ENCODE data around the gene CCL28.
"Not testable (repeated sequence)": the region's sequence is repeated elsewhere in the genome, so short reads cannot be mapped to it uniquely, and the experiment has no call there.

CCL28 gene

DNA sequence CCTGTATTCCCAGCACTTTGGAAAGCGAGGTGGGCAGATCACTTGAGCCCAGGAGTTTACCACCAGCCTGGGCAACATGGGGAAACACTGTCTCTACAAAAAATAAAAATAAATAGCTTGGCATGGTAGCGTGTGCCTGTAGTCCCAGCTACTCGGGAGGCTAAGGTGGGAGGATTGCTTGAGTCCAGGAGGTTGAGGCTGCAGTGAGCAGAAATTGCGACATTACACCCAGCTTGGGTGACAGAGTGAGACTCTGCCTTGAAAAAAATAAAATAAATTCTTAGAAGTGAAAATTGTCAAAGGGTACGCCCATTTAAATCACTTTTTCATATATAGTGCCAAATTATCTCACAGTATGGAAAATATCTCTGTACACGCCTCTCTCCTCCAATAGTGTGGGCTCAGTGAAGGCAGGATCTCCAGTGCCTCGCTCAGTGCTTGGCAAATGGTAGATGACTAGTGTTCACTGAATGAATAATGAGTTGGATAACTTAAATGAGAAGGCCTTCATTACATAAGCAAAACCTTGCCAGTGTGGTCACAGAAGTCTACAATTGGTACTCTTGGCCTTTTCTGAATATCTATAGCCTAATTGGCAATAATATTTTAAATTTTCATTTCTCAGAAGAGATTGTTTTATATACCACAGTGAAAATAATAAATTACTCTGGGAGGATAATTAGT, 9.4 kb upstream of the CCL28 start:
- no peak overlapping the region for H3K27ac Mint-ChIP-seq (ENCODE audit: low read depth)
- no peak for ATAC-seq (replicated peaks; ENCODE audit: extremely low read depth, poor library complexity, severe bottlenecking)
- peaks cover 27% of the 10 kb centered on the region for H3K27me3 Mint-ChIP-seq
- DNase-seq (ENCODE audit: low spot score in 2 of 2) = no peak
- peaks cover 6% of the 10 kb centered on the region for H3K36me3 Mint-ChIP-seq (ENCODE audit: insufficient read depth)
- no peak overlapping the region for H3K4me3 Mint-ChIP-seq
- no peaks in the 10 kb centered on the region for H3K9me3 Mint-ChIP-seq
- H3K4me1 Mint-ChIP-seq = no peaks in the 10 kb centered on the region

GRCh38 chr5:43420241-43420640, 8.1 kb upstream of the CCL28 start:
- H3K4me3 Mint-ChIP-seq = no peak overlapping the region
- H3K4me1 Mint-ChIP-seq = no peaks in the 10 kb centered on the region
- ATAC-seq (replicated peaks; ENCODE audit: extremely low read depth, poor library complexity, severe bottlenecking) (no peak), DNase-seq (ENCODE audit: low spot score in 2 of 2) (no peak)
- peaks cover 6% of the 10 kb centered on the region for H3K36me3 Mint-ChIP-seq (ENCODE audit: insufficient read depth)
- H3K27ac Mint-ChIP-seq (ENCODE audit: low read depth) = no peak overlapping the region
- peaks cover 27% of the 10 kb centered on the region for H3K27me3 Mint-ChIP-seq
- H3K9me3 Mint-ChIP-seq = no peaks in the 10 kb centered on the region

DNA sequence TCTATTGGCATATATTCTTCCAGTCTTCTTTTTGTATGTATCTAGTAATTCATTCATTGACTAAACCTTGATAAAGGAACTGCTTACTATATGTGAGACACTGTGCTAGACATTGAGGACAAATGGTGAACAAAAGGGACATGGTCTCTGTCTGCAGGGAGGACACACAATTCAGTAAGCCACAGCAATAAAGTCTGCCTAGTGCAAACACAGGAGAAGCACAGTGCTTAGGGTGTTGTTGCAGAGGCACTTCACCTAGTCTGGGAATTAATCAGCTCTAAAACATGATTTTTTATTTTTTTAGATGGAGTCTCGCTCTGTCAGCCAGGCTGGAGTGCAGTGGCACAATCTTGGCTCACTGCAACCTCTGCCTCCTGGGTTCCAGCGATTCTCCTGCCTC, 6.4 kb upstream of the CCL28 start:
- H3K36me3 Mint-ChIP-seq (ENCODE audit: insufficient read depth) = peaks cover 5% of the 10 kb centered on the region
- DNase-seq (ENCODE audit: low spot score in 2 of 2) (no peak), ATAC-seq (replicated peaks; ENCODE audit: extremely low read depth, poor library complexity, severe bottlenecking) (no peak)
- no peak overlapping the region for H3K27ac Mint-ChIP-seq (ENCODE audit: low read depth)
- no peaks in the 10 kb centered on the region for H3K9me3 Mint-ChIP-seq
- no peaks in the 10 kb centered on the region for H3K4me1 Mint-ChIP-seq
- H3K4me3 Mint-ChIP-seq = no peak overlapping the region
- peaks cover 27% of the 10 kb centered on the region for H3K27me3 Mint-ChIP-seq

GRCh38 chr5:43416803-43417394, 4.7 kb upstream of the CCL28 start:
- Mint-ChIP-seq H3K4me3 (no peak overlapping the region), H3K9me3 (no peaks in the 10 kb centered on the region), H3K27ac (ENCODE audit: low read depth) (no peak overlapping the region), H3K27me3 (peaks cover 16% of the 10 kb centered on the region), H3K36me3 (ENCODE audit: insufficient read depth) (peaks cover 5% of the 10 kb centered on the region), H3K4me1 (no peaks in the 10 kb centered on the region)
- DNase-seq (ENCODE audit: low spot score in 2 of 2) = no peak
- no peak for ATAC-seq (replicated peaks; ENCODE audit: extremely low read depth, poor library complexity, severe bottlenecking)

- Mint-ChIP-seq H3K4me3 (no peak overlapping the region), H3K27me3 (peaks cover 9% of the 10 kb centered on the region), H3K4me1 (no peaks in the 10 kb centered on the region), H3K9me3 (no peaks in the 10 kb centered on the region), H3K27ac (ENCODE audit: low read depth) (no peak overlapping the region), H3K36me3 (ENCODE audit: insufficient read depth) (peaks cover 5% of the 10 kb centered on the region)
- ATAC-seq (replicated peaks; ENCODE audit: extremely low read depth, poor library complexity, severe bottlenecking) (no peak), DNase-seq (ENCODE audit: low spot score in 2 of 2) (no peak)
Measured at GRCh38 chr5:43415935-43416802, 4.0 kb upstream of the CCL28 start.

GRCh38 chr5:43413966-43414365, 1.8 kb upstream of the CCL28 start:
- no peak overlapping the region for H3K4me3 Mint-ChIP-seq
- ATAC-seq (replicated peaks; ENCODE audit: extremely low read depth, poor library complexity, severe bottlenecking) = no peak
- H3K9me3 Mint-ChIP-seq = no peaks in the 10 kb centered on the region
- H3K27ac Mint-ChIP-seq (ENCODE audit: low read depth) = no peak overlapping the region
- H3K27me3 Mint-ChIP-seq = peaks cover 9% of the 10 kb centered on the region
- peaks cover 2% of the 10 kb centered on the region for H3K36me3 Mint-ChIP-seq (ENCODE audit: insufficient read depth)
- no peaks in the 10 kb centered on the region for H3K4me1 Mint-ChIP-seq
- DNase-seq (ENCODE audit: low spot score in 2 of 2) = no peak

DNA sequence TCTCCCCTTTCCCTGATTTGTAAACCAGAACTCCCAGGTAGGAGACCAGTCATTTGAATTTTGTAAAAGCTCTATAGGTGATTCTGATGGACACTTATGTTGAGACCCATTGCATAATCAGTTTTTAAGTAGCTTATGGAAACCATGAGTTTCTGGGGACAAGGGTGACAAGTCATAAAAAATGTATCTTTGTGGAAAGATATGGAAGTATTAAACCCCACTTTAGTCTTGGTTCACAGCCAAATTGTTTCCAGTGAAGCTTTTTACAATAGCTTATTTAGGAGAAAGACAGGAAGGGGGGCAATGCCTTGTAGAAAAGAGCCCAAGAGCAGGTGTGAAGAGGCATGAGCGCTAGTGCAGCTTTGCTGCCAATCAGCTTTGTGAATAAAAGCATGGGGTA, 453 bp upstream of the CCL28 start:
- no peak overlapping the region for H3K27ac Mint-ChIP-seq (ENCODE audit: low read depth)
- H3K36me3 Mint-ChIP-seq (ENCODE audit: insufficient read depth) = no peaks in the 10 kb centered on the region
- H3K27me3 Mint-ChIP-seq = peaks cover 9% of the 10 kb centered on the region
- H3K4me3 Mint-ChIP-seq = no peak overlapping the region
- H3K9me3 Mint-ChIP-seq = no peaks in the 10 kb centered on the region
- ATAC-seq (replicated peaks; ENCODE audit: extremely low read depth, poor library complexity, severe bottlenecking) (no peak), DNase-seq (ENCODE audit: low spot score in 2 of 2) (no peak)
- H3K4me1 Mint-ChIP-seq = no peaks in the 10 kb centered on the region

DNA sequence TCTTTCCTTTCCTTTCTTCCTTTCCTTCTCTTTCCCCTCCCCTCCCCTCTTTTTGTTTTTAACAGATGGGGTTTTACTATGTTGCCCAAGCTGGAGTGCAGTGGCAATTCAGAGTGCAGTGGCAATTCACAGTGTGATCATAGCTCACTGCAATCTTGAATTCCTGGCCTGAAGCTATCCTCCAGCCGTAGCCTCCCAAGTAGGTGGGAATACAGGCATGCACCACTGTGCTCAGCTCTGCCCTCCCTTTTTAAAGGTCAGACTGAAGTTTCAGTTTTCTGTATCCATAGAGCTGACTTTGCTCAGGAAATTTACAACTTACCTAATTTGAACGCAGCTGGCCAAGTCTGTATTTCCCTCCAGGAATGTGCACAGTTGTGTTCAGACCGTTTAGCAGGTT, 696 bp downstream of the CCL28 start:
- Mint-ChIP-seq H3K27me3 (no peaks in the 10 kb centered on the region), H3K36me3 (ENCODE audit: insufficient read depth) (no peaks in the 10 kb centered on the region), H3K9me3 (no peaks in the 10 kb centered on the region), H3K4me3 (no peak overlapping the region), H3K27ac (ENCODE audit: low read depth) (no peak overlapping the region), H3K4me1 (no peaks in the 10 kb centered on the region)
- ATAC-seq (replicated peaks; ENCODE audit: extremely low read depth, poor library complexity, severe bottlenecking) (no peak), DNase-seq (ENCODE audit: low spot score in 2 of 2) (no peak)

DNA sequence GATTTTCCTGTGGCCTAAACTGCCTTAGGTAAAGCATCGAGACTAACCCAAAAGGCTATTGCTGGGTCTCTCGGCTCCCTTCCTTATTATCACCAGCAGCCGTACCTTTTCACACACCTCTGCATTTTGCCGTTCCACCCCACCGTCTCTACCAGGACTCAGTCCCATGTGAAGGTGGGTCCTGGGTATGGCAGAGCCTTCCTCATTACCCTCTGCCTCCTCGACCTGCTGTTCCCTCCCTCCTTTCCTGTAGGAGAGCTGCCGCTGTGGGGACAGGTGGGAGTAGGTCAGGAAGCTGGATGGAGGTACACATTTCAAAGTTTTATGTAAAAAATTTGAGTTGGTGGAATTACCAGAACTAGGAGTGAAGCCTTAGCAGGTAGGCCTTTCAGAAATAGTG, 1.8 kb downstream of the CCL28 start:
- H3K4me3 Mint-ChIP-seq = no peak overlapping the region
- no peaks in the 10 kb centered on the region for H3K4me1 Mint-ChIP-seq
- DNase-seq (ENCODE audit: low spot score in 2 of 2) (no peak), ATAC-seq (replicated peaks; ENCODE audit: extremely low read depth, poor library complexity, severe bottlenecking) (no peak)
- no peaks in the 10 kb centered on the region for H3K9me3 Mint-ChIP-seq
- H3K36me3 Mint-ChIP-seq (ENCODE audit: insufficient read depth) = no peaks in the 10 kb centered on the region
- H3K27me3 Mint-ChIP-seq = no peaks in the 10 kb centered on the region
- H3K27ac Mint-ChIP-seq (ENCODE audit: low read depth) = no peak overlapping the region

DNA sequence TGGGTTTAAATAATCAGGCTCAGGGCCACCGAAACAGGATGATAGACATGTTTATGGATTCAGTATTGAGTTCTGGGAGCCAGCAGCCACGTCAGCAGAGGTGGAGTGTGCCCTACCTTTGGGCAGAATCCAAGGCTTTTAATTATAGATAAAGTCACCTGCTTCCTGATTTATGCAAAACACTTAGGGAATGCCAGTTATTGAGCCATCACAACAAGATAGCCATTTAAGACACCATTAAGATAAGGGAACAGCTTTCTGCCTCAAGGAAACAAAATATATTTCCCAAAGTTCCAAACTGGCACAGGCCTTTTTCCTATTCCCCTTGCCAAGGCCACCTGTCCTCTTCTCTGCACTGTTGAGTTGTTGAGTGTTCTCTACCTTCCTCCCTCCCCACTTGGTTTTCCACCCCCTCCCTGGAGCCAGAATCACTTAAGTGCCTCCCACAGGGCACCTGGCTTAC, 2.4 kb downstream of the CCL28 start:
- H3K27ac Mint-ChIP-seq (ENCODE audit: low read depth) = no peak overlapping the region
- no peaks in the 10 kb centered on the region for H3K9me3 Mint-ChIP-seq
- ATAC-seq (replicated peaks; ENCODE audit: extremely low read depth, poor library complexity, severe bottlenecking) = no peak

GRCh38 chr5:43402524-43403066, 9.6 kb downstream of the CCL28 start:
- H3K36me3 Mint-ChIP-seq (ENCODE audit: insufficient read depth); H3K27ac Mint-ChIP-seq (ENCODE audit: low read depth); H3K9me3 Mint-ChIP-seq; H3K4me3 Mint-ChIP-seq; ATAC-seq (replicated peaks; ENCODE audit: extremely low read depth, poor library complexity, severe bottlenecking); H3K4me1 Mint-ChIP-seq; DNase-seq (ENCODE audit: low spot score in 2 of 2): not testable (repeated sequence)
- peaks cover 22% of the 10 kb centered on the region for H3K27me3 Mint-ChIP-seq

More for the DNA sequence above, 2.4 kb downstream of the CCL28 start:
- Mint-ChIP-seq H3K4me1 (no peaks in the 10 kb centered on the region), H3K4me3 (no peak overlapping the region), H3K36me3 (ENCODE audit: insufficient read depth) (no peaks in the 10 kb centered on the region), H3K27me3 (peaks cover 5% of the 10 kb centered on the region)
- DNase-seq (ENCODE audit: low spot score in 2 of 2) = no peak

DNA sequence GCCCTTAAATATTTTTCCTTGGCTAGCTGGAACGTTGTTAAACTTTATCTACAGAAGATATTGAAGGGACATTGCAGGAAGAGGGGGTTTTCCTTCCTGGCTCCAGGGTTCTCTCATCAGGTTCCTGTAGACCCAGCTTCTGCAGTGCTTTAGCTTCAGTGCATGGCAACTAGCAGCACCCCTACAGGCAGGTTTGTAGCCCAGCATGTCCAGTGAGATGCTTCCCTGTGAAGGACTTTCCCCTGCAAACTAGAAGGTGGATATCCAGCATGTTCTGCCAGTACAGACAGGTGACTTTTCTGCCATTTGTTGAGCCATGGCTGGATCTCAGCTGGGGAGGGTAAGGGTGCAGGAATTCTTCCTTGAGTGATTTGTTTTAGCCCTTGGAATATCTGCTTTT, 10.4 kb downstream of the CCL28 start:
- Mint-ChIP-seq H3K9me3 (no peaks in the 10 kb centered on the region), H3K36me3 (ENCODE audit: insufficient read depth) (peaks cover 2% of the 10 kb centered on the region), H3K27ac (ENCODE audit: low read depth) (no peak overlapping the region), H3K4me3 (no peak overlapping the region), H3K4me1 (no peaks in the 10 kb centered on the region), H3K27me3 (peaks cover 22% of the 10 kb centered on the region)
- DNase-seq (ENCODE audit: low spot score in 2 of 2) = no peak
- no peak for ATAC-seq (replicated peaks; ENCODE audit: extremely low read depth, poor library complexity, severe bottlenecking)

Measured in central memory CD8-positive, alpha-beta T cell (primary cell).